ENCODE data around the gene NES.

GRCh38 chr1:156712626-156713025 lies 35.4 kb upstream of the NES start:
- TF ChIP-seq POLR2AphosphoS5 (IDR thresholded peaks at IDR 0.05; ENCODE audit: low read depth): no peak
- no peak for TF ChIP-seq GABPA (IDR thresholded peaks at IDR 0.05; ENCODE audit: low read depth)
- no peak for TF ChIP-seq CTCF (IDR thresholded peaks at IDR 0.05; ENCODE audit: insufficient read depth, low read length)
- no peak for TF ChIP-seq REST (IDR thresholded peaks at IDR 0.05; ENCODE audit: insufficient replicate concordance, low read depth)
